ENCODE results near the gene ZNF674.

DNA sequence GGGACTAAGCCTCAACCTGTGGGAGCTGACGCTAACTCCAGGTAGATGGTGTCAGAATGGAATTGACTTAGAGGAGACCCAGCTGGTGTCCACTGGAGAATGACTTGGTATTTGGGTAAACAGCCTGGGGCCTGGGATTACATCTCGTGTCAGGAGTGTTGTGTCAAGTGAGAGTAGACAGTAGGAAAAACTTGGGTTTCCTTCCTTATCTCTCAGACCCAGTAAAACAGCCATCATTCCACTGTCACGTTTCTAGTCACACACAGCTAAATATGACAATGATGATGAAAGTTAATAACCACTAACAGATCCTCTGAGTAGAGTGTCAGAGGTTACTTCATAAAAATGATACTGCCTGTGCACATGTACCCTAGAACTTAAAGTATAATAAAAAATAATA lies 13.8 kb downstream of the ZNF674 start:
- TF ChIP-seq, protein P1, sequence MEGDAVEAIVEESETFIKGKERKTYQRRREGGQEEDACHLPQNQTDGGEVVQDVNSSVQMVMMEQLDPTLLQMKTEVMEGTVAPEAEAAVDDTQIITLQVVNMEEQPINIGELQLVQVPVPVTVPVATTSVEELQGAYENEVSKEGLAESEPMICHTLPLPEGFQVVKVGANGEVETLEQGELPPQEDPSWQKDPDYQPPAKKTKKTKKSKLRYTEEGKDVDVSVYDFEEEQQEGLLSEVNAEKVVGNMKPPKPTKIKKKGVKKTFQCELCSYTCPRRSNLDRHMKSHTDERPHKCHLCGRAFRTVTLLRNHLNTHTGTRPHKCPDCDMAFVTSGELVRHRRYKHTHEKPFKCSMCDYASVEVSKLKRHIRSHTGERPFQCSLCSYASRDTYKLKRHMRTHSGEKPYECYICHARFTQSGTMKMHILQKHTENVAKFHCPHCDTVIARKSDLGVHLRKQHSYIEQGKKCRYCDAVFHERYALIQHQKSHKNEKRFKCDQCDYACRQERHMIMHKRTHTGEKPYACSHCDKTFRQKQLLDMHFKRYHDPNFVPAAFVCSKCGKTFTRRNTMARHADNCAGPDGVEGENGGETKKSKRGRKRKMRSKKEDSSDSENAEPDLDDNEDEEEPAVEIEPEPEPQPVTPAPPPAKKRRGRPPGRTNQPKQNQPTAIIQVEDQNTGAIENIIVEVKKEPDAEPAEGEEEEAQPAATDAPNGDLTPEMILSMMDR (IDR thresholded peaks at IDR 0.05): no peak
- no peak for TF ChIP-seq RNF2 (IDR thresholded peaks at IDR 0.05; ENCODE audit: borderline replicate concordance, low read depth)
- TF ChIP-seq ZNF302 (CRISPR knock-in tag; IDR thresholded peaks at IDR 0.05): no peak
- TF ChIP-seq, protein P2, sequence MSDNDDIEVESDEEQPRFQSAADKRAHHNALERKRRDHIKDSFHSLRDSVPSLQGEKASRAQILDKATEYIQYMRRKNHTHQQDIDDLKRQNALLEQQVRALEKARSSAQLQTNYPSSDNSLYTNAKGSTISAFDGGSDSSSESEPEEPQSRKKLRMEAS (IDR thresholded peaks at IDR 0.05): no peak
- no peak for TF ChIP-seq POLR2A (IDR thresholded peaks at IDR 0.05; ENCODE audit: low read length)
- TF ChIP-seq ESRRA (IDR thresholded peaks at IDR 0.05; ENCODE audit: borderline replicate concordance, low read length): no peak
- no peak for TF ChIP-seq CHD4 (IDR thresholded peaks at IDR 0.05; ENCODE audit: borderline replicate concordance)
- no peak for TF ChIP-seq NR3C1 (IDR thresholded peaks at IDR 0.05)
- no peak for TF ChIP-seq EP300 (IDR thresholded peaks at IDR 0.05)
- TF ChIP-seq MAZ (IDR thresholded peaks at IDR 0.05; ENCODE audit: borderline replicate concordance, low read depth, low read length): no peak
- no peak for TF ChIP-seq RFX5 (IDR thresholded peaks at IDR 0.05)
- TF ChIP-seq, protein P3, sequence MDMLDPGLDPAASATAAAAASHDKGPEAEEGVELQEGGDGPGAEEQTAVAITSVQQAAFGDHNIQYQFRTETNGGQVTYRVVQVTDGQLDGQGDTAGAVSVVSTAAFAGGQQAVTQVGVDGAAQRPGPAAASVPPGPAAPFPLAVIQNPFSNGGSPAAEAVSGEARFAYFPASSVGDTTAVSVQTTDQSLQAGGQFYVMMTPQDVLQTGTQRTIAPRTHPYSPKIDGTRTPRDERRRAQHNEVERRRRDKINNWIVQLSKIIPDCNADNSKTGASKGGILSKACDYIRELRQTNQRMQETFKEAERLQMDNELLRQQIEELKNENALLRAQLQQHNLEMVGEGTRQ (IDR thresholded peaks at IDR 0.05): no peak
- no peak for TF ChIP-seq GATA3 (IDR thresholded peaks at IDR 0.05; ENCODE audit: borderline replicate concordance)
